AG09319 (cell line): ENCODE data around the gene CEND1.

Source experiments
- DNase-seq: peaks from one replicate; pipeline ENCODE4 v3.0.0-alpha.2; 2010; ENCODE audit warnings: low read depth; ENCODE audit errors: extremely low read depth
- CTCF ChIP-seq: IDR thresholded peaks from 2 replicates; pipeline ENCODE4 v1.5.1; 2011; ENCODE audit warnings: low read depth, mild to moderate bottlenecking, inconsistent platforms, low read length, moderate library complexity

The CEND1 gene

GRCh38 chr11:796565-797295 is 6.8 kb upstream of the CEND1 start:
- no peak for DNase-seq
- TF ChIP-seq CTCF, result no peak

GRCh38 chr11:795634-796564 is 6.0 kb upstream of the CEND1 start:
- TF ChIP-seq CTCF, result no peak
- DNase-seq, result no peak

GRCh38 chr11:794766-795633 is 5.1 kb upstream of the CEND1 start:
- DNase-seq, result no peak

GRCh38 chr11:794013-794765 is 4.3 kb upstream of the CEND1 start:
- no peak for TF ChIP-seq CTCF
- no peak for DNase-seq

More at GRCh38 chr11:794766-795633, 5.1 kb upstream of the CEND1 start:
- TF ChIP-seq CTCF, result no peak

- no peak for DNase-seq
- TF ChIP-seq CTCF, result no peak
These were observed 3.7 kb upstream of the CEND1 start for GRCh38 chr11:793556-793955.

GRCh38 chr11:792873-793272 is 3.0 kb upstream of the CEND1 start:
- TF ChIP-seq CTCF, result no peak
- DNase-seq, result no peak
